Activated CD4-positive, alpha-beta T cell treated with anti-CD3 and anti-CD28 coated beads, Interleukin-2, amount 50 U/mL, for 48 hours (primary cell): ENCODE data around the gene TRMT13.

ENCODE experiments used
- DNase-seq, 2 experiments: peaks; one replicate each; pipeline ENCODE4 v3.0.0-alpha.2; 2020

Gene TRMT13, protein sequence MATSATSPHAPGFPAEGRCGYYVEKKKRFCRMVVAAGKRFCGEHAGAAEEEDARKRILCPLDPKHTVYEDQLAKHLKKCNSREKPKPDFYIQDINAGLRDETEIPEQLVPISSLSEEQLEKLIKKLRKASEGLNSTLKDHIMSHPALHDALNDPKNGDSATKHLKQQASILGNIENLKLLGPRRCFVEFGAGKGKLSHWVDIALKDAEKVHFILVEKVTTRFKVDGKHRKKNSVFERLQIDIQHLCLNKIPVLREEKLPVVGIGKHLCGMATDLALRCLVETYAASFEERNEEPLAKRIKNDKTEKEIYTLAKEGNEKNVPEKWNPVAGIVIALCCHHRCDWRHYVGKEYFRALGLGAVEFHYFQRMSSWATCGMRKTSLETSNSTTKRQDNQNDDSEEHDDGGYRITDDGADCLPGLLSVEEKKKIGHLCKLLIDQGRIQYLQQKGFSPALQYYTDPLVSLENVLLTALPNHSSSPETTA

DNA sequence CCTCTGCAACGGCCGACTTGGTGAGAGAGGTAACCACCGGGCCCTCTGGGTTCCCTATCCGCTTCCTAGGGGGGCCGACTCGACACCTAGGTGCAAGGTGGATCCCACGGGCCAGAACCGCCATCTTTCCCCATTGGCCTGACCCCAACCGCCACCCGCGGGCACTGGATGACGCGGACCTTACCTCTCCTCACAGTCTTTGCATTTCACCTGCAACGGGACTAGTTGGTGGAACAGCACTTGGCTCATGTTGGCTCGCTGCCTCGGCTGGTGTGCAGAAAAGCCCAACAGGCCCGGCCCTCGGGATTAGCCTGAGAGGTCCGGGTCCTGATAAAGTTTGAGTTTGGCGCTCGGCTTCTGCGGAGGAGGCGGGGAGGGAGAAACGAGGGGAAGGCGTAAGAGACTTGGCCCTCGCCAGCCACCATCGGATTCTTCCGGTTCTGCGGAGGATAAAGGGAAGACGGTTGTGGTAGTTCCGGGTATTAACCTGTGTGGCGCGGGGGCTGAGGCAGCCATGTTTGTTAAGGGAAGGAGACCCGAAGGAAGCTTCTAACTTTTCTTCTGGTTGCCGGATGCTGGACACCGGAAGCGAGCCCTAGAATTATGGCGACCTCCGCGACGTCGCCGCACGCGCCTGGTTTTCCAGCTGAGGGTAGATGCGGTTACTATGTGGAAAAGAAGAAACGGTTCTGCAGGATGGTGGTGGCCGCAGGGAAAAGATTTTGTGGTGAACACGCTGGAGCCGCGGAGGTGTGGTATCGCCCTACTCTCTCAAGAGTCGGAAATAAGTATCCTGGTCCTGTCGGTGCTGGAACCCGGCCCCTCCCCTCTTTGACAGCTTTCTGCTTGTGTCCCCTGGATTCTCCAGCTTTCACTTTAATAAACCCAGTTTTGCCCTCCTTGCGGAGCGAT lies at the start of gene TRMT13, which contains the start of gene SASS6:
Gene TRMT13 (plus strand): TSS at position 598 of the 912 bp plus-strand sequence. CDS start 6 bp downstream, at position 604.
Gene SASS6 (minus strand): TSS at position 365 of the 912 bp plus-strand sequence. CDS start 116 bp downstream, at position 249.
- peak; percentile 92 to 95 for DNase-seq

DNA sequence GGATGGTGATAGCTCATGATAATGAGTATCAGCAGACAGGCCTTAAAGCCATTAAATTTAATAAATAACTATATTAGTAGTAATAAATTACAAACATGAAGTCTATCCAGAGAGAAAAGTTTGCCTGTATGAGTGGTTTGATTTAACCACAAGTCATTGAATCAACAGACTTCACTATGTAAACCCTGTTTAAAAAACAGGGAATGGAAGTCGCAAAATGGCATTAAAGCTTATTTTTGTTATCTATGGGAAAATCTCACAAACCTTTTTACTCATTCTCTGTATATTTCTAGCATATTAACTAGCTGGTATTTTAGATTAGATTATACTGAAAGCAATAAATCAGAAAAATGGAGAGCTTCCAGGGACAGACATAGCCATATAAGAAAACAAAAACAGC lies 45.6 kb upstream of the TRMT13 start:
- DNase-seq, result no peak

DNA sequence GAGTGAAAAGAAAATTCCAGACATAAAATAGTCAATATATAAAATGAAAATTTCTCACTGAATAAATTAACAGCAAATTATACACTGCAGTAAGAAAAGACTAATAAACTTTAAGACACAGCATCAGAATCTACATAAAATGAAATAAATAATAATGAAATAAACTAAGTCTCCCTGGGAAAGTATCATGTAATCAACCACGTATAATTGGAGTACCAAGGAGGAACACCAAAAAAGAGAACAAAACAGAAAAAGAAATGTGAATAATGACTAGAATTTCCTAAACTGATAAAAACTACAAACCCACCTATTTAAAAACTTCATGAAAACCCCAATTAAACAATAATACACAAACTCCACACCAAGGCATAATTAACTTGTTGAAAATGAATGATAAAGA lies 43.9 kb upstream of the TRMT13 start:
- DNase-seq, result no peak

DNA sequence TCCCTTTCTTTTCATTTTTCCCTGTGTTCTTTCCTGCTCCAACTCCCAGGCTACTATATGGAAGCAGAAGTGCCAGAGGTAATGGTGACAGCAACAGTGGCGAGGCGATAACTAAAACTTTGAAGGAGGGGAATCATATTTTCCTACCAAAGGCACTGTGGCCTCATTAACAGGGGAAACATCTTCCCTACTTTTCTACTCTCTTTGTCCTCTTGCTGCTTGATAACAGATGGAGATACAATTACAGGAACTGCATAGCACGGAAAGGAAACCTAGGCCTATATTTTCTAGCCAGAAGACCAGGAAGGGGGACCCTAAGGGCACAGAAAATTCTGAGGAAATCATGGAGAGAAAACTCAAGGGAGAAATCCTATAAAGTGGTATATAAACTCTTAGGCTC lies 42.5 kb upstream of the TRMT13 start:
- DNase-seq, result no peak

DNA sequence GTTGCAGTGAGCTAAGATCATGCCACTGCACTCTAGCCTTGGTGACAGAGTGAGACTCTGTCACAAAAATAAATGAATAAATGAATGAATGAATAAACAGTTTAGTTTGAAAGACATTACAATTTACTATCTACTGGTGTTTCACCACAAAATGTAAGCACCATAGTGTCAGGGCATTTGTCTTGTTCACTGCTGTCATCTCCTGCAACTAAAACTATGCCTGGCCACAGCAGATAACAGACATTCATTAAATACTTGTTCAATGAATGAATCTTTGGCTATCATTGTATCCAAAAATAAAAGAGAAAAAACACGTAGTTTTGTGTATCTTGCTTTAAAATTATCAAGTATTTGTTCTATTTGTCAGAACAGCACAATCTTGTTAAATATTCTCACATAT lies 32.8 kb upstream of the TRMT13 start:
- DNase-seq, result no peak

DNA sequence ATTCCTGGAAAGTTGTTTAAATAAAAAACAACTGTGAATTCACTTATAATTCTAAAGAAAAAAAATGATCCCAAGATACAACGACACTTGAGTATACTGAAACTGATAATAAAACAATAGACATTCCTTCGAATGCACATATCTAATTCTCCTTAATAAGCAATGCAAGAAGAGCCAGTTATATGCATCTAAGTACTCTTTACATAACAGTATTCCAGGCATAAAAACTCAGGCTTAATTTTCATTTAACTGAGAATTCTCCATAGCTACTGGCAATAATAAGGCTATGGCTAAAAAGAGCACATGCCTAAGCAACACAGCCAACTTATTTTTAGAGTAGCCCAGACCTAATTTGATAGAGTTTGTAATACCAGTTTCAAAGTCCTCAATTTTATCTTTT lies 31.4 kb upstream of the TRMT13 start:
- no peak for DNase-seq

DNA sequence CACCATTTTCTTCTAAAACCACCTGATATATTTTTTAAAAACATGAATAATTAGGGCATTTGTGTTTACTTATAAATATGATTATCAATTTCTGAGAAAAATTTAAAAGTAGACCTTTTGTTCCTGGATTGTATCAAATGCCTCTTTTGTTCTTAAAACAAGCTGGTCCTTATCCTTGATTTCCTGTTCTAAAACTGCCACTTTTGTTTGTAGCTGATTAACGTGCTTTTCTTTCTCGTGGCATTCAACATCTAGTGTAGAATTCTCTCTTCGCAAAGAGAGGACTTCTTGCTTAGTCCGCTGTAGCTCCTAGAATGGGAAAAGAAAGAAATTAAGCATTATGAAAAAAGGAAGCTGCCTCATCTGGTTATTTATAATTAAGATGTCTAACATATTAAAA lies 25.3 kb upstream of the TRMT13 start:
- no peak for DNase-seq

DNA sequence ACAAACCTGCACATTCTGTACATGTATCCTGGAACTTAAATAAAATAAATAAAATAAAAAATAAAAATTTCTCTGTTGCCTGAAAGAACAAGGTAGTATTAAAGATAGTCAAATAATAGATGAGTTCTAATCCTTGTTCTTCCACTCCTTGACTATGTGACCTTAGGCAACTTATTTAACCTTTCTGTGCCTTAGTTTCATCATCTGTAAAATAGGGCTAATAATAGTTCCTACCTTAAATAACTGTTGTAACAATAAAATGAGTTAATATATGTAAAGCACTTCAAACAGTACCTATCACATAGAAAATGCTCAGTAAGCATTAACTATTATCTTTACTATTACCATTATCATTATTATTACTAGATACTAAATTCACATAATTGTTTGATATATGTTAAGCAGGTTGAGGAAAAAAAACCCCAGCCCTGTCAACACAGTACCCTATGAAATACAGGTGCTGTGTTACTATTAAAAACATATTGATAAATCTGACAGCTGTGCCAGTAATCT lies 23.4 kb upstream of the TRMT13 start:
- DNase-seq, result no peak

DNA sequence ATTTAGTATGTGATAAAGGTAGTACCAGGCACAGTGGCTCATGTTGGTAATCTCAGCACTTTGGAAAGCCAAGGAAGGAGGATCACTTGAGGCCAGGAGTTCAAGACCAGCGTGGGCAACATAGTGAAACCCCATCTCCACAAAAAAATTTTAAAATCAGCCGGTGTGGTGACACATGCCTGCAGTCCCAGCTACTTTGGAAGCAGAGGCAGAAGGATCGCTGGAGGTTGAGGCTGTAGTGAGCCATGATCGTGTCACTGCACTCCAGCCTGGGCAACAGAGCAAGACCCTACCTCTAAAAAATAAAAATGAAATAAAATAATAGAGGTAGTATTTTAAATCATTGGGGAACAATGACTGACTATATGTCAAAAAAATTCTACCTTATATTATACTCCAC lies 17.4 kb upstream of the TRMT13 start:
- DNase-seq, result no peak

DNA sequence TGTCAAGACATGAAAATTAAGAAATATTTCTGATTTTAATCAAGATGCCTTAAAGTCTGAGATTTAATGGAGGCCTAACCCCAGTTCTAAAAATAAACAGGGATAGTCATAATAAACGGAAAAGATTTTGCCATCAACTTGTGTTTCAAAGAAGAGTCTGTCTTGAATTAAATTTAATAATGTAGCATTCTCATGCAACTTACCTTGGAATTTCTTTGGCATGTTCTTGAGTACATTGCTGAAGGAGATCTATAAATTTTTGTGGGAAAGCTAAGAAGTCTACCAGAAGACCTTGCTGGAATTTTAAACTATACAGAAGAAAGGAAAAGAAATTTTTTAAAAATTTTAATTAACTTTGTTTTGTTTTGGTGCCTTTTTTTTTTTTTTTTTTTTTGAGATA lies 10.8 kb upstream of the TRMT13 start:
- no peak for DNase-seq

DNA sequence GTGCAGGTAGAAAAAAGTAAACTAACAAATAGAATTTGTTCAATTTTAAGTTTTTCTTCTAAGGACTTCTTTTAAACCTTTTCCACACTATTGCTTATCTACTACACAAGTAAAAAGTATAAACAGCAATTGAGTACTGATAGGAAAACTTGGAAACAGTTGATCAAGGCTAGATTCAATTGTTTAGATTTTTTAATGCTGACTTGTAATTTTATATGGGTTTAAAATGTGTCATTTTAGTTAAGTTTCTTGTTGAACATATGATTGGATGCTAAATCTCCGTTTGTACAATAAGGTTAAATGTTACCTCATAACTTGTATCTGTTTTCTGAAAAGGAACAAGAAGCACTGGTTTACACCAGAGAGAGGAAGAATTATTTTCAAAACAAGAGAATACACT lies 5.7 kb upstream of the TRMT13 start:
- no peak for DNase-seq

DNA sequence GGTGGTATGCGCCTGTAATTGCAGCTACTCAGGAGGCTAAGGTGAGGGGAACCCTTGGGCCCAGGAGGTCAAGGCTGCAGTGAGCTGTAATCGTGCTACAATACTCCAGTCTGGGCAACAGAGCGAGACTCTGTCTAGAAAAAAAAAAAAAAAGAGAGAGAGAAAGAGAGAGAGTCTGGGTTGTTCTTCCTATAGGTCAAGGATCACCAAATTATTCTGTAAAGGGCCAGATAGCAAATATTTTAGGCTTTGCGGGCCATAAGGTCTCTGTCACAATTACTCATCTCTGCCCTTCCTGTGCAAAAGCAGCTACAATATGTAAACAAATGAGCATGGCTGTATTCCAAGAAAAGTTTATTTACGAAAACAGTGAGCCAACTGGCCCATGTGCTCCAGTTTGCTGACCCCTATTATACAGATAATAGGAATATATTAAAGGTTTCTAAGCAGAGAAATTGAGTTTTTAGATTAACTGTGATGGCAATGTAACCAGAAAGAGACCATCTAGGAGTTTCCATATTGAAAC lies 2.3 kb upstream of the TRMT13 start:
- DNase-seq, result no peak

DNA sequence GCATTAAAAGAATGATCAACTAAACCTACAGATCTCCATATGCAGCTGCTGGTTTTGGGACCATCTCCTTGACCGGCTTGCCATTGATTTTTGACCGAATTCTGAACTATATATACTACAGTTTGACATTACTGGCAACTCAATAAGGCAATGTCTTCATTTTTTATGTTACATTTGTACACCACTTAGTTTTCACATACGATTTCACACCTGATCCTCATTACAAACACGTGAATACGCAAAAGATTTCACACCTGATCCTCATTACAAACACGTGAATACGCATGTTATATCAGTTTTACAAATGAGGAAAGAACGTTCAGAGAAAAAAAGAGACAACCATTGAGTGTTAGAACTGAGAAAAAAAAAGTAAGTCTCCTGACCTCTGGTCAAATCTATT lies 1.3 kb upstream of the TRMT13 start:
- DNase-seq, result no peak

DNA sequence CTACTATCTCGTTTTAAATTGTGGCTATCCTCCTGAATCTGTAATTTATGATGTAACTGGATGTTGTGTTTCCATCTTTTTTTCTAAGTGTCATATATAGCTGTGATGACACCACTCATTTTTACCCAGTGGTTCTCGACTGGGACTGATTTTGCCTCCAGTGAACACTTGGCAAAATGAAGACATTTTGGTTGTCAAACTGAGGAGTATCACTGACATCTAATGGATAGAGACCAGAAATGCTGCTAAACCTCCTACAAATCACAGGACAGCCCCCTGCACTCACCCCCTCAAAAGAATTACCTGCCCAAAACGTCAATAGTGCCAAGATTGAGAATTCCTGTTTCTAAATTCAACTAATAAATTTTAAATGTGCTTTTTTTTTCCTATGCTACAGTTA lies 1.9 kb downstream of the TRMT13 start:
- no peak for DNase-seq

DNA sequence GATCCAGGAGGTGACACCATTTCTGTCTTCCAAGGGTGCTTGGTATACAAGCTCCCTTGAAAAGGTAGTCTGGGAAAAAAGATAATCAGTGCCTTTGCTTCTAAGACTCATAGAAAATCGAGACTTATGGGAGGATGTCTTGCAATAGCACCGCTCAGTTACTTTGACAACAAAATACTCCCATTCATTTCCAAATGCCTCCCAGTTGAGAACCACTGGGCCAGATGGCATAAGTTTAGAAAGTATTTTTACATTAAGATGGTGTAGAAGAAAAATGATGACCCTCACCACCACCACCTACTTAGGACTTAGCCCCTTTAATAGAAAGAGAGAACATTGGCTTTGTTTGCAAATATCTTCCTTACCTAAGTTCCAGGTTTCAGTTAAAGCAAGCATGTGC lies 4.6 kb downstream of the TRMT13 start:
- no peak for DNase-seq

DNA sequence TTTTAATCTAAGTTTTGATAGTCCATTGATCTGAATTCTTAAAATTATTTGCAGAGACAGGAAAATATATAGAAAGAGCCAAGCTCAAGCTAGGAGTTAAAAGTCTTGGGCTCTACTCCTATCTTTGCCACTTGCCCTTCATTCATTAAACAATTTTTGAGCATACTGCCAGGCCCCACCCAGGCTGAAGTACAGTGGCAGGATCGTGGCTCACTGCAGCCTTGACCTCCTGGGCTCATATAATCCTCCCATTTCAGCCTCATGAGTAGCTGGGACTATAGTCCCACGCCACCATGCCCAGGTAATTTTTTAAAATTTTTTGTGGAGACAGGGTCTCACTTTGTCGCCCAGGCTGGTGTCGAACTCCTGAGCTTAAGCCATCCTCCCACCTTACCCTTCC lies 8.2 kb downstream of the TRMT13 start:
- no peak for DNase-seq

DNA sequence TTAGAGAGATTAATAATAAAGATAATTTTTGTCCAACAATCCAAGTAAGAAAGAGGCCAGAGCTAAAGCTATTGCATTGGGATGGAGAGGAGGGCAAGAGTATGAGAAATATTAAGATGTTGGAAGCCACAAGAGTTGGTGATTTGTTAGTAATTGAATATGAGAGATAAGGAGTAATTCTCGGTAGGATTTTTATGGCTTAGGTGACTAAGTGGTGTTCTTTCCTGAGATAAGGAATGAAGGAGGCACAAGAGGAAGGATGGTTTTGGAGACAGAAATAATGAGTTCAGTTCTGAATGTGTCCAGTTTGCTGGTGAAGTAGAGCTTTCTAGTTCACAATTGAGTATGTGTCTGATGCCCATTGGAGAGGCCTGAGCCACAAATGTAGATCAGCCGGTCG lies 9.4 kb downstream of the TRMT13 start:
- DNase-seq, result no peak

DNA sequence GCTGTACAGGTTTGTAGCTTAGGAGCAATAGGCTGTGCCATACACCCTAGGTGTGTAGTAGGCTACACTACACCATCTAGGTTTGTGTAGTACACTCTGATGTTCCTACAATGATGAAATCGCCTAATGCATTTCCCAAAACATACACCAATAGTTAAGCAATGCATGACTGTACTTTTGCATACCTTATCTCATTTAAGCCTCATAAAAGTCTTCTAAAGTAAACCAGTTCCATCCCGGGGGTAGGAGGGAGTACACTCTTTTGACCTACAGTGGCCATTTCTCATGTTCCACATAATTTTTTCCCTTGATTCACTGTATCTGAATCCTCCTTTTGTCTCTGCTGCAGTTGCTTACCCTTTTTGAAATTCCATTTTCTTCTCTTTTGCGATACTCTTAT lies 12.2 kb downstream of the TRMT13 start:
- DNase-seq, result no peak

DNA sequence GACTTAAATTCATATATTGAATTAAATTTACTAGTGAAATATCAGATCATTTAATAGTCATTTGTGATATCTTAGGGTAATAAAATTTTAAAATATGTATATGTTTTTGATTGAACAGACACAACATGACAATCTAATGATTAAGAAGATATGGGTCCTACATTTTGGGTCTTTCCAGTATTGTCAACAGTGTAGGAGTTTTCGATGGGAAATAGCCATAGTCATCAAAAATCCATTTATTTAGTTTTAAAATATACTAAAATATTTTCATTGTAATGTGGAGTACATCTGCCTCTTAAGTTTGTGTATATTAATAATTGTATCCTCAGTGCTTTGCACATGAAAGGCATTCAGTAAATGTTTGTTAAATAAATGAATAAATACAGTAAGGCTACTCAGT lies 14.0 kb downstream of the TRMT13 start:
- no peak for DNase-seq

DNA sequence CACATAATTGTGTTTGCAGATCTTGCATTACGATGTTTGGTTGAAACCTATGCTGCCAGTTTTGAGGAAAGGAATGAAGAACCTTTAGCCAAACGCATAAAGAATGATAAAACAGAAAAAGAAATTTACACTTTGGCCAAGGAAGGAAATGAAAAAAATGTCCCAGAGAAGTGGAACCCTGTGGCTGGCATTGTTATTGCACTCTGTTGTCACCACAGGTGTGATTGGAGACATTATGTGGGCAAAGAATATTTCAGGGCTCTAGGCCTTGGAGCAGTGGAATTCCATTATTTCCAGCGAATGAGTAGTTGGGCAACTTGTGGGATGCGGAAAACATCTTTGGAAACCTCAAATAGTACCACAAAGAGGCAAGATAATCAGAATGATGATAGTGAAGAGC lies 14.9 kb downstream of the TRMT13 start:
- DNase-seq, result no peak

DNA sequence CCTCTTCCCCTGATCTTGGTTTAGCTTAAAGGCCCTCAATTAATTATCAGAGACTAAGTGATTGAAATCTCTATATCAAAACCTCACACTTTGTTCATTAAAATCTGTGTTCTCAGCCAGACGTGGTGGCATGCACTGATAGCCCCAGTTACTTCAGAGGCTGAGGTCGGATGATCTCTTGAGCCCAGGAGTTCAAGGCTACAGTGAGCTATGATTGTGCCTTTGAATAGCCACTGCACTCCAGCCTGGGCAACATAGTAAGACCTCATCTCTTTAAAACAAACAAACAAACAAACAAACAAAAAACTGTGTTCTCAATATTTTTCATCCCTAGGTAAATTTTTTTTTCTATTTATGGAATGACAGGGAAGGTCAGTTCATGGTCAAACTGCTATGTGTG lies 18.7 kb downstream of the TRMT13 start:
- DNase-seq, result no peak

DNA sequence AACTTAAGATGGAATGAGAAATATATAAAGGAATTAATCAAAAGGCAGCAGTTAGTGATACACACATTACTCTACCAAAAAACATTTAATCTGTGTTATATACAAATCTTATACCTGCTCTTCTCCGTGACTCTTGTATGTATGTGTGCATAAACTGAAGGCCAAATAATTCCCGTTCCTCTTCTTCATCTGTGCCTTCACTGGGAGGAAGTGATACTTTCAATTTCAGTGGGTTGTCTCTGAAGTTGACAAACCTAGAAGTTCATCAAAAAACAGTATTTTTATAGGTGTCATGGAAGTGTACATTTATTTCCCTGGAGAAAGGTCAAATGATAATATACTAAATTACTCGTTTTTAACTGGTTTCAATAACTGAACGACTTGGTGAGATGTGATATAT lies 19.3 kb downstream of the TRMT13 start:
- no peak for DNase-seq

DNA sequence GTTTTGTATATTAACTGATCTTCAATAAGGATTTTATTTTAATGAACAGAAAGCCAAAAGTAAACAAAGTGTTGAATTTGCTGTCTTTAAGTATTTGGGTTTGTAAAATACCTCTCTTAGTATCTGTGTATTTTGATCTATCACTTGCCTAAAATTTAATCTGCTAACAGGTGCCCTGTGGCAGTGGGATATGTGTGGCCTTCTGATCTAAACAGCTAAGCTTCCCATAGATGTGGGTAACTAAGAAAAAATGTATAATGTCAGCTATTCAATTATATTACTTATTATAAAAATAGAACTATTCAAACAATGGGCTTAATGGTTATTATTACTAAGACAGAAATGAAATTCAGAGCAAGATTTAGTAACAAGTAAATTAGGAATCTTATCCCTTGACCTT lies 29.9 kb downstream of the TRMT13 start:
- no peak for DNase-seq
